Activated CD4-positive, alpha-beta T cell treated with anti-CD3 and anti-CD28 coated beads, Interleukin-2, amount 50 U/mL, for 24 hours (primary cell): ENCODE data around the gene CLASRP.

Source experiments
- DNase-seq, 2 donors: peaks; one replicate each; pipeline ENCODE4 v3.0.0-alpha.2; 2020; ENCODE audit warnings: low read depth in 1 of 2, low spot score in 1 of 2

CLASRP gene

DNA sequence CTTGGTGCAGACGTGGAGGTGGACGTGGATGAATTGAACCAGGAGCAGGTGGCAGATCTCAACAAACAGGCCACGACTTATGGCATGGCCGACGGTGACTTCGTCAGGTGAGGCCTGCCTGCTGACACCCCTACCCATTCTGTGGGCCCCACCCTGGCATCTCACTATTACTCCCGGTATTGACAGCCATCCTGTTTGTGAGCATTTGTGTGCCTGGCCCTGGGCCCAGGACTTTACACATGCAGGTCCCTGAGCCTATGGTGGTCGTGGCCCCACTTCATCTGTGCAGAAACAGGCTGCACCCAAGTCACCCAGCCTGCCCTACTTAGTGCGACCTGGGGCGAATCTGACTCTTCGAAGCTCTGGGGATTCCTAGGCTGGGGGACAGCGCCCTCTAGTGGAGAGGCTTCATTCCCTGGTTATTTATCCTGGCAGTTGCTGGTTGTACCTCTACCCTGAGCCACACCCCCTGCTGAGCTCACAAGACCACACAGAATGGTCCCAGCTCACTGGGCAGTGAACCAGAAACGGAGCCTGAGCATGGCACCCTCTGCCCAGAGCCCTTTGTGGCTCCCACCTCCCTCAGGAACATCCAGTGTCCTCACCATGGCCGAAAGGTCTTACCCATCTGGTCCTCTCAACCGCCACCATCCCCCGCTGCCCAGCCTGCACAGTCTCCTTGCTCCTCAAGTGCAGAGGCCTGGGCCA, 20.6 kb downstream of the CLASRP start:
- DNase-seq = peak; percentile 75 to 78

DNA sequence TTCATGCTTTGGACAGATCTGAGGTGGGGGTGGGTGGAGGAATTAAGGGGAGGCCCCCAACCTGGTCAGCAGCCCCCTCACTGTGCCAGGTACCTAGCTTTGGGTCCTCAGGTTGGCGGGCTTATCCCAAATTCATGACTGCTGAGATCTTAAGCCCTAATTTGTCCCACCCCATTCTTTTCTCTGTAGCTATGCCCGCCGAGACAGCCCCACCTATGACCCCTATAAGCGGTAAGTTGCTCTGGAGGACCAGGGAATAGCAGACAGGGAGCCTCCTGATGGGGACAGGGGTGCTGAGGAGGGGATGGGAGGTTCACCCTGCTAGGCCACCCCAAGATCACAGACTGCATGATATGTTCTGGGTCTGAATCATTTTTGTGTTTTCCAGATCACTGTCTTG, 23.1 kb downstream of the CLASRP start:
- DNase-seq = no peak

DNA sequence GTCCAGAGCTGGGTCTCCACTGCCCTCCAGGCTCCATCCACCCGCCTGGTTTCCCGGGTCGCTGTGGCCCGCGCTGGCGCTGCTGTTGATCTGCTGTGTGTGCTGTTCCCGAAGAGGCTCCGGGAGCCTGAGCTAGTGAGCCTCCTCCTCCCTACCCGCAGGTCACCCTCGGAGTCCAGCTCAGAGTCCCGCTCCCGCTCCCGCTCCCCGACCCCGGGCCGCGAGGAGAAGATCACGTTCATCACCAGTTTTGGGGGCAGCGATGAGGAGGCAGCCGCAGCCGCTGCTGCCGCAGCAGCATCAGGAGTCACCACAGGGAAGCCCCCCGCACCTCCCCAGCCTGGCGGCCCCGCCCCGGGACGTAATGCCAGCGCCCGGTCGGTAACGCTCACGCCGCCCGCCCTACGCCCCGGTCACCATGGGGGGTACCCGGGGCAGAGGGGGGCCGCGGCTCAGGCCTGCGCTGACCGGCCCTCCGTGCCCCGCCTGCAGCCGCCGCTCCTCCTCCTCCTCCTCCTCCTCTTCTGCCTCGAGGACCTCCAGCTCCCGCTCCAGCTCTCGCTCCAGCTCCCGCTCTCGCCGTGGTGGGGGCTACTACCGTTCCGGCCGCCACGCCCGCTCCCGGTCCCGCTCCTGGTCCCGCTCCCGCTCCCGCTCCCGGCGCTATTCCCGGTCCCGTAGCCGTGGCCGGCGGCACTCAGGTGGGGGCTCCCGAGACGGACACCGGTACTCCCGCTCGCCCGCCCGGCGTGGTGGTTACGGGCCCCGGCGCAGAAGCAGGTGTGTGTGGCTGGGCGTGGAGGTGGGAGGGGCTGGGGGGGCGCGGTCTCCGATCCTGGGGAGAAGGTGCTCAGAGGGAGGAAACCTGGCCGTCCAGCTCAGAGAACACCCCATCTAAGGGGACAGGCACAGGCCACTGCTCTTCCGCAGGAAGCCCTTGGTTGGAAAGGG, 25.3 kb downstream of the CLASRP start:
- DNase-seq = no peak

DNA sequence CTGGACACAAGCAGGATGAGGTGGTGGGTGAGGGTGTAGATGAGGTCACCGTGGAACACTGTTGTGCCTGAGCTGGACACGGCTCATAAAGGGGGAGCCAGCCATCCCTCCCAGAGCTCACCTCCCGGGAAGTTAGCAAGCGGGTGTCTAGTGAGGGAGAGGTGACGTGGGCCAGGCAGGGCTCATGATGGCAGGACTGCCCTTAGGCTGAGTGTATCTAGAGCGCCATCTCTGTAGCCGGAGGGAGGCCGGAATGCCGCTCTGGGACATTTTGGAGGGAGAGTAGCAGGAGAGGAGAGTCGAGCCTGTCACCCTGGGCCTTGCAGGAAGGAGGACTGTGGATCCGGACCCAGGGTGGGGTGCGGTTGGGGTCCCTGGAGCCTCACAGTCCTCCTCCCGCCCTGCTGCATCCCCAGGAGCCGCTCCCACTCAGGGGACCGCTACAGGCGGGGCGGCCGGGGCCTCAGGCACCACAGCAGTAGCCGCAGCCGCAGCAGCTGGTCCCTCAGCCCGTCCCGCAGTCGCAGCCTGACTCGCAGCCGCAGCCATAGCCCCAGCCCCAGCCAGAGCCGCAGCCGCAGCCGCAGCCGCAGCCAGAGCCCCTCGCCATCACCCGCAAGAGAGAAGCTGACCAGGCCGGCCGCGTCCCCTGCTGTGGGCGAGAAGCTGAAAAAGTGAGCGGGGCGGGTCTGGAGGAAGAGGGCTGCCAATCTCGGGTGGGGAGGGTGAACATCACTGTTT, 28.2 kb downstream of the CLASRP start:
- DNase-seq = no peak

DNA sequence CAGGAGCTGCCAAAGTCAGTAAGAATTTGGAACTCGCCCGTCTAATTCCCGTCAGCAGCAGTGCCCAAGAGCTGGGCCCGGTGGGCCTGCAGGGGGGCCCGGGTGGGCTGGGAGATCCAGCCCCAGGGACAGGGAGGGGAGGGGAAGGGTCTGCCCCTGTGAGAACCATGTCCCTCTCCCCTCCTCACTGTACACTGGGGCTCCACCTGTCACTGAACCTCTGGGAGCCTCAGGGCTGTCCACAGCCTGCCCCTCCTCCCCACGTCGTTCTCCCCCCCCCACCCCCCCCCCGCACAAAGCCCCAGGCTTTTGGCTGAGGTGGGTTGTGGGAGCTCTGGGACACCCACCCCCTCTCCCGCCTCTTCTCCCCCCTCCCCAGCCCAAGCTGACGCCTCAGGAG, 29.2 kb downstream of the CLASRP start:
- DNase-seq = no peak

DNA sequence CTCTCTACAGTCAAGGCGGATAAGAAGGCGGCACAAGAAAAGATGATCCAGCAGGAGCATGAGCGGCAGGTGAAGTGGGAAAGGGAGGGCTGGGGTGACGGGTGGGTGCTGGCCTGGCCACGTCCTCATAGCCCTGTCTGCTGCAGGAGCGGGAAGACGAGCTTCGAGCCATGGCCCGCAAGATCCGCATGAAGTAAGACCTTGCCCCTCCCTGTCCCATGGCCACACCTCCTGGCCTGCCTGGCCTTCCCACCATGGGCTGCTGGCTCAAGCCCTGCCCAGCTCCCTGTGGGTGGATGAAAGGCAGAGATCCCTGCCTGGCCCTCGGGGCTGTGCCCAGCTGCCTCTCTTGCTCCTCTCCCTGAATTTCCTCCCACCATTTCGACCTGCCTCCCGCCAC, 30.2 kb downstream of the CLASRP start:
- no peak for DNase-seq

DNA sequence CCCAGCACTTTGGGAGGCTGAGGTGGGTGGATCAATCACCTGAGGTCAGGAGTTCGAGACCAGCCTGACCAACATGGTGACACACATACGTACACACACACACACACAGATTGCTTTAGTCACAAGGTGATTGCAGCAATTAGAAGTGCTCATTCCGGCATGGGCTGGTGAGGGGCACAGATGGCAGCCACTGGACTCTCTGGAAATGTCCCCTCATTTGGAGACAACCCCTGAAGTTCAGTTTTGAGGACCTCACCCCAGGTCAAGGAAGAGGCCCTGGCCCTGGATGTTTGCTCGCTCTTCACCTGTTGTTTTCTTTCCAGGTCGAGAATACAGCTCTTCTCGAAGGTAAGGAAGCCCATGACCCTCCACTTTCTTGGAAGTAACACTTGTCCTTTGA, 31.4 kb downstream of the CLASRP start:
- DNase-seq = no peak

DNA sequence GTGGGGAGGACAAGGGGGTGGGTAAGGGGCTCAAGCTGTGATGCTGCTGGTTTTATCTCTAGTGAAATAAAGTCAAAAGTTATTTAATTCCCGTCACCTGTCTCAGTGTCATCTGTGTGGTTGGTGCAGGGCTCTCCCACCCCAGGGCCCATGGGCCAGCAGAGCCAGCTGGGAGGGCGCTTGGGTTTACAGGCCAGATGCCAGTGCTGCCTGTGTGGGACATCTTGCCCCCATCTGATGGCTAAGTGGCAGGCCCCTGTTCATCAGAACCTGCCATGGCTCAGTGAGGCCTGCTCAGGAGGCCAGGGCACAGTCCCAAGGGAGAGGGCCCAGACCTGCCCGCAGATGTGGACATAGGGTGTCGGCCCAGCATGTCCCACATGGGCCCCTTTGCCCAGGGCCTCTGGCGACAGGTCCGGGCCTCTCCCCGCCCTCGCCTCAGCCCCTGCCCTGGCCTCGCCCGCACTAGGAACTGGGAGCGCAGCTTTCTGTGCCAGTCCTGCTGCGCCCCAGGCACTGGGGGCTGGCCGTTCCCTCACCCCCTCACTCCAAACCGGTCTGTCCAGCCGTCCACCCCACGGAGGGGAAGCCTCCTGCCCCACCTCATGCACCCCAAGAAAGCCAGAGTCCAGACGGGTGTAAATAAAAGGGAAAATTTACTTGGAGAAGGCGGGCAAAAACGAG, 32.2 kb downstream of the CLASRP start:
- no peak for DNase-seq

DNA sequence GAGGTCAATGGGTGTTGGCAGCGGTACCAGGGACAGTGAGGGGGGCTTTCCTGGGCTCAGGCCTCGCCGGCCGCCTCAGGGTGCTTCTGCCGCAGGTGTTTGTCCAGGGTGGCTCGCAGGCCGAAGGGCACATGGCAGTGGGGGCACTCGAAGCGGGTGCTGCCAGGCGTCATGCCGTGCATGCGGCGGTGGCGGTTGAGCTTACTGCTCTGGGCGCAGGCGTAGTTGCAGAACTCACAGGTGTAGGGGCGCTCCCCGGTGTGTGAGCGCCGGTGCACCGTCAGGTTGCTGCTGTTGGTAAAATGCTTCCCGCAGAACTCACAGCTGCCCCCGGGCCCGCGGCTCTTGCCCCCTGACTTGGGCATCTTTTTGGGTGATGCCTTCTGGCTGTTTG, 32.7 kb downstream of the CLASRP start:
- DNase-seq = no peak

DNA sequence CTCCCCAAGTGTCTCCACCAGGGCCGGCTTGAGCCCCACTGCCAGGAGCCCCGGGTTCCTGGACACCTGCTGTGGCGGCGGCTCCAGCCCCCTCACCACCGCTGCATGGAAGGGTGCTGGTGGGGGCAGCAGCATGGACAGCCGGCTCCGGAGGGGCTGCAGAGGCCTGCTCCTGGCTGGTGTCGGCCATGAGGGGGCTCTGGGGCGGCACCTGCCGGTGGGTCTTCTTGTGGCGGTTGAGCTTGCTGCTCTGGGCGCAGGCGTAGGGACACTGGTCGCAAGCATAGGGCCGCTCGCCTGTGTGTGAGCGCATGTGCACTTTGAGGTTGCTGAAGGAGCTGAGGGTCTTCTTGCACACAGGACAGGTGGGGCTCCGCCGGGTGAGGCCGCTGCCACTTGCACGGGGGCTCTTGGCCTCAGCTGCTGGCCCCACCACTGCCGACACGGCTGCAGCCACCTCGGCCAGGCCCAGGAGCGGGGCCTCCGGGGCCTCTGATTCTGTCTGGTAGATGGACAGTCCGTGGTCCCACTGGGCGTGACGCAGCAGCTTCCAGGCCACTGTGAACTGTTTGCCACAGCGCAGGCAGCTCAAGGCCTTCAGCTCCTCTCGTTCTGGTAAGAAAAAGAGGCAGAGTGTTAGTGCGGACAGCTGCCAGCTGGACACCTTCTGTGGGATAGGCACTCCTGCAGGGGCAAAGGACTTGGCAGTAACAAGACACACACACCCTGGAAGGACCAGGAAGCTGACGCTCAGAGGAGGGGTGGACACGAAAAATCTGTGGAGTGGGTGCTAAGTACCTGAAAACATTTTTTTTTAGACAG, 33.3 kb downstream of the CLASRP start:
- no peak for DNase-seq

DNA sequence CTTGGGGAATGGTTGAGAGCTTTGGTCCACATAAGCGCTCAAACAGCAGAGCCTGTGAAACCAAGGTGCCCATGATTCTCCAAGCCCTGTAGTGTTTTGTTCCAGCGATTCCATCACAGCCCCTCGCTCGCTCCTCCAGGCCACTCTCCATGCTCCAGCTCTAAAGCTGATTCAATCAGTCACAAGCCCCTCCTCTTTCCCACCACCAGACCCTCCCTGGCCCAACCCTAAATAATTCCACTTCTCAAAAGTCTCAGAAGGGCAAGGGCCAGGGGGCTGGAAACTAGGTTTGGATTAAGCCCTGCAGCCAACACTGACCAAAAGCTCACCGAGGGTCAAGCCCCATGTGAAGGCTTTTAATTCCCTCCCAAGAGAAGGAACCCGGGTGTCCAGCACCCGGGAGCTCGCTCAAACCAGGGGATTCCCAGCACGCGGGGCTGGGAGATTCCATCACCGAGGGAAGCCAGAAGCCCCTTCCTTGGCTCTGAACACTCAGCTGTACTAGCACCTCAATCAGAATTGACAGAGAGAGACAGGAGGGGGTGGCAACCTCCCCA, 36.0 kb downstream of the CLASRP start:
- DNase-seq = no peak

DNA sequence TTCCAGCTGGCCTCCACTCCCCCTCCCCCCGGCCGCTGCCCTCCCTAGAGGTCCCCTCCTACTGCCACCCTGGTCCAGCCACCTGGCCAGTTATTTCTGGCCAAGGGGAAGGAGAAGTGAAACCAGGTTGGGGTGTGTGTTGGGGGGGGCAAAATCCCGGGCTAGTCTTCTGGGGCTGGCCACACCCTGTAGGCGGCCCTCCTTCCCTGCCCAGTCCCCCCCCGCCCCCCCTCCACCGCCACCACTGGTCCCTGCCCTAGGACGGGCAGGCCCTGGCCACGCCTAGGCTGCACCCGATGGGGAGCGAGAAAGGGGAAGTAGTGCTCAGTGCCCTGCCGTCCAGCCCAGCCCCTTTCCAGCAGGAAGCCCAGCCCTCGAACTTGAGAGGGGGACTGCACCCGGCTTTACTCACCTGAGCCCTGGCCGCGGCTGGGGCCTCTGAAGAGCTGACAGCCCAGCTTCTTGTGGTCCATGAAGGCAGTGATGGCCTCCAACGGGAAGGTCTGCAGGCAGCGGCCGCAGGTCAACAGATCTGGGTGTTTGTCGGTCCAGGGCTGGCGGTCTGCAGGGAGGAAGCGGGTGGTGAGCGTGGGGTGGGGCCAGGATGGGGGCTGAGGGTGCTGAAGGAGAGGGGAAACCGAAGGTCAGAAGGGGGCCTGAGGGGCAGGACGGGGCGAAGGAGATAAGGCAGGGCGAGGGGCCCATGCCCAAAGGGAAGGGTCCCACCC, 36.6 kb downstream of the CLASRP start:
- no peak for DNase-seq

DNA sequence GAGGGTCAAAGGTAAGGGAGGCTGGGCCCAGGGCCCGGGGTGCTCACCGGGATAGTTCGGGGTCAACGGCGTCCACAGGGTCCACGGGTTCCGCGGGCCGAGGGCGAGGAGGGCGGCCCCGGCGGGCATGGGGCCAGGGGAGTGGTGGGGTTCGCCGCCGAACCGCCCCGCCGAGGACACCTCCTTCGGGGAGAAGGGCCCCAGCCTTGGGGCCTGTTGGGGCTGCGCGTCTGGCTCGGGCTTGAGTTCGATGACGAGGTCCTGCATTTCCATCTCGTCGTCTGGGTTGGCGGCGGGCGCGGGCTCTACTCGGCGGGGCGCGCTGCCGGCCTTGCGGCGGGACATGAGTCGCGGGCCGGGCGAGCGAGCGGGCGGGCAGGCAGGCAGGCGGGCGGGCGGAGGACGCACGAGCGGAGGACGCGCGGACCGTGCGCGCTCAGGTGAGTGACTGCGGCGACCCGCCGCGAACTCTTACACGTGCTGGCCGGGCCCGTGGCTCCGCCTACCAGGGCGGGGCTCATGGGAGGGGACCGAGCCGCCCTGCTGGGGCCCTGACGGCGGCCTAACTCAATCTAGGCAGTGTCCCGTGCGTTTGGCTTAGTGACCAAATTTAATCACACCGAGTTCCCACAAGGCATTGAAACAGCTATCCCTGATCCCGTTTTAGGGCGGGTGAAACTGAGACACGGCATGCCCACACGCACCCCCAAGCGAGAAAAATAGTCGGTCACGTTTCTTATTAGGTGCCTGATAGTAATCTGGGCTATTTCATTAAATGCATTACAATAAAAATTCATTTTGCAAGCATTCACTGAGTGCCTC, 37.4 kb downstream of the CLASRP start, which contains the start of gene ZNF296:
TSS of gene ZNF296 (minus strand) at position 450 of the 822 bp plus-strand sequence. CDS start at position 345, 105 bp downstream.
- DNase-seq = peak; percentile 57 to 71

DNA sequence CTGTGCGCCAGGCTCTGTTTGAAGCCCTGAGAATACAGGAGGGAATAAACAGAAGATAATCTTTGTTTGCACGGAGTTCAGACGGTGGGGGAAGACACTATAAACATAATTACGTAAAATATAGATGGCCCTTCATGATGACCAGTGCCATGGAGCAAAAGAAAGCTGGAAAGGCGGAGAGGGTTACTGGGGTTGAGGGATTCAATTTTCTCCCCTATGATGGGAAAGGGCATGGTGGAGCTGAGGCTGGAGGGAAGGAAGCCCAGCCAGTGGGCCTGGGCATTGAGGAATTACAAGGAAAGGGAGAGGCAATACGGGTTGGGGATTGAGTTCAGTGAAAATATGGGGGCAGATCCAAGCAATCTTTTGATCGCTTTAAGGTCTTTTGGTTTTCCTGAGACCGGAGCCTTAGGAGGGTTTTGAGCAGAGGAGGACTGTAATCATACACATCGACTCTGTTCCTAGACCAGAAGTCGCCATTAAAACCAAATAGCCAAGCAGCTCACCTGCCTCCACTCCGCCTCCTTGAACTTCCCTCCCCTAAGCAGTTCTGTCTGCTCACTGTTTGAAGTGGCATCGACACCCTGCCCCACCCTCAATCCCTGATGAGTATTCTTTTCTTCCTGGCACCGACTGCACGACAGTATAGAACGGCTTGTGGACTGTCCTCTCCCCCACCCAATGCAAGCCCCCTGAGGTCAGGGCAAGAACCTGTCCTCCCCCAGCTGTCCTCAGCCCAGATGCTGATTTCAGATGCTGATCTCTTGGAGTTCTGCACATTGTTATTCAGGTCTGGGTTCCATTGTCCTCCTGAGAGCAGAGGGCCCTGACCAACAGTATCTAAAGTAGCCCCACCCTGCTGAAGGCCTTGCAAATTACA, 38.2 kb downstream of the CLASRP start:
- DNase-seq = no peak

DNA sequence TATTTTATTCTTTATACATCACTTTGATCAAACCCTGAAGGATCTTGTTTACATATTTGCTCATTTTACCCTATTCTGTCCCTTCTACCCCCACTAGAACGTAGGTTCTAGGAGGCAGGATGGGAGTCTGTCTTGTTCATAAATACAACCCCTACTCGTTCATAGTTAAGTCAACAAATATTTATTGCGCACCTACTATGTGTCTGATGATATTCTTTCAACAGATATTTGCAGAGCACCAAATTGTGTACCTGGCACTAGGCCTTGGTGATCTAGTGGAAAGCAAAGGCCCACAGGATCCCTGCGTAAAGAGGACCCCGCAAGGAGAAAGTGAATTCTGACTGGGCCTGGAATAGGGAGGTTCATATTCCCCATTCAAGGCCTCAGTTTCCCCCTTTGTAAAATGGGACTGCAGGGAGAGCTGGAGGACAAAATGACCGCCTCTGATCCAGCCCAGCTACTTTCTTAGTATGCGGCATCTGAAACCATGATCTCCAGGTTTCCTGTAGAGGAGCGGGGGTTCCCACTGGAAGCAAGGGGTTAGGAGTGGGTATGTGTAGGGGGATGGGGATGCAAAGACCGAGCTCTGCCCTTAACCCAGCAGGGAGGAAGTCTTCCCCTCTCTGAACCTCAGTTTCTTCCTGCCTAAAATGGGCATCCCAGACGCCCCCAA, 39.7 kb downstream of the CLASRP start:
- DNase-seq = no peak

DNA sequence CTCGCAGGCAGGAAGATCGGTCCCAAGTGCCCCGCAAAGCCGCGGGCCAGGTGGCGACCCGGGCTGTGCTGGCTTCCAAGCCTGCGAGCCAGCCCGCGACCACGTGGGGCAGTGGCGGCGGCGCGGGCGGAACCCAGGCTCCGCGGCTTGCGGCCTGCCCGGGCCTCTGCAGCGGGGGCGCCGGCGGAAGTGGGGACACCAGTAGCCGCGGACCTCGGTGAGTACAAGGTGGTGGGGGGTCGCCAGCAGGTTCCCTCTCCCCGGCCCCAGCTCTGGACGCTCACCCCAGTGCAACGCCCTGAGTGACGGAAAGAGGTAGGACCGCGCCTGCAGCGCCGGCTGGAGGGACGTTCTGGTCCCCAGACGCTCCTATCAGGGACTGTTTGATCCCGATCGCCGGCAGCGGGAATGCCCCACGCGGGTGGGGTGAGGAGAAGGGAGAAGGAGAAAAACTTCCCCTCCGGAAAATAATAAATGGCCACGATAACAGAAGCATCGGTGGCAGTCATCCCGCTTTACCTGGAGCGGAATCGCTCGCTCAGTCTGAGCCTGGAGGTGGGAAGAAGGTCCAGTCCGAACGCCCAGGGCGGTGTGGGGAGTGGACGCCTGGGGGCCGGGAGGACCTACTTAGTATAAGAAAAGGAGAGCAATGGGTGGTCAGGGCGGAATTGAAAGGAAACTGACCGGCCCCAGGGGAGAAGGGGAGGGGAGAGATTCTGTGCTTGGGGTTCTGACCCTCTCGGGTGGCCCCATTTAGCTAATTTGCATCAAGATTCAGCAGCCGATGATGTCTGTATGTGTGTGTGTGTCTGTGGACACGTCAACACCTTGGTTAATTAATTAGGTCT, 40.4 kb downstream of the CLASRP start, which contains the start of gene GEMIN7:
TSS of gene GEMIN7 (plus strand) at position 198 of the 848 bp plus-strand sequence. CDS start 10,855 bp downstream, outside the sequence.
- peak; percentile 73 to 77 for DNase-seq
